Activated CD4-positive, alpha-beta T cell treated with anti-CD3 and anti-CD28 coated beads, Interleukin-2, amount 50 U/mL, for 1 hour (primary cell): Measurements from ENCODE around the gene PPP1R11.
"Not testable (repeated sequence)": the region's sequence is repeated elsewhere in the genome, so short reads cannot be mapped to it uniquely, and the experiment has no call there.

ENCODE experiments used
- DNase-seq: peaks from one replicate; pipeline ENCODE4 v3.0.0-alpha.2; 2020

Gene PPP1R11, protein sequence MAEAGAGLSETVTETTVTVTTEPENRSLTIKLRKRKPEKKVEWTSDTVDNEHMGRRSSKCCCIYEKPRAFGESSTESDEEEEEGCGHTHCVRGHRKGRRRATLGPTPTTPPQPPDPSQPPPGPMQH

DNA sequence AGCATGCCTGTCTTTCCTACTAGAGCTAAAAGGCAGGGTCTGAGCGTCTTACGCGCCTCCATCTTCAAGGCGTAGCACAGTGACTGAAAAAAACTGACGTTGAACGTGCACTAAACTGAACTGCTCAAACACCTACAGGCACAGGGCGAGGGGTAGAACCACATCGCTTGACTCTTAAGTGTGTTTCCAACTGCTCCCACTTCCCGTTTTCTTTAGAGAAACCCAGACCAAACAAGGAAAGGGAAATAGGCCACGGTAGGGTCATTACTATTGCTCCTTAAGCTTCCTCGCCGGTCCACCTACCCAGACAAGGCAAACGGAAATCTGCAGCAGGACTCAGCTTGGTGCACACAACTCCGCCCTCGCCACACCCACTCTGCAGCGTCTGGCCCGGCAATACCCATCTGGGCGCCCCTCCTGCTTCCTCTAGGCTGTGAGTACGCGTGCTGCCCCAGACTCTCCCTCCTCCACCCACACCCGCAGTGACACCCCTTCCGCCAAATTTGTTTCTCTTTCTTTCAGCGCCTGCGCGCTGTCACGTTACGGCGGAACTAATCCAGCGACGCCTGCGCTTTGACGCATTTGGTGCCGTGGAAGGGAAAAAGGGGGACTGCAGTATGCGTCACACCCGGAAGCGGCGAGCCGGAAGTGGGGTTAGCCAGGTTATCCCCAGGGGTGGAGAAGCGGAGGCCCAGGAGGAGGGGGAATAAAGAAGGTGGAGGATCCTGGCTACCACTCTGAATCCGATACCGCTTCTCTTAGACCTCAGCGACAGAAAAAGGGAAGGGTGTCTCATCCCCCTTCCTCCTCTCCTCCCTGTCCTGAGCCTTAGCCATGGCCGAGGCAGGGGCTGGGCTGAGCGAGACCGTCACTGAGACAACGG lies at the start of gene PPP1R11:
Gene PPP1R11, plus strand, starts transcription at position 622 of the 883 bp plus-strand sequence. Its CDS starts 213 bp downstream, at position 835.
- DNase-seq = peak; percentile 97

DNA sequence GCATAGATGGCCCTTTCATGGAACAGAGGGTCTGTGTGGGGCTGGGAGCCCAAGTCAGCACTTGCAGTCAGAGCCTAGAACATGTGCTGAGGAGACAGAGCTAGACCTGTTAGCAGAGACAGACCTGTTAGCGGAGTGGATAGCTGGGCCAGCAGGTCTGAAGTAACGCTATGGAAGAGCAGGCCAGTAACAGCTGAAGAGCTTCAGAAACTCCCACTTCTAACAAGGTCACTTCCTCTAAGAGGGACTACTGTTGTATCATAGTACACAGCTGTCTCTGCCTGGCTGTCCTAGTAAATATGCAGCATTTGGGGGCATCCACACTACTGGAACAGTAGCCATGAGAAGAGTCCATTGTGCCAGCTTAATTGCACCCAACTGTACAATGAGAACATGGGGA lies 47.2 kb upstream of the PPP1R11 start:
- DNase-seq = no peak

DNA sequence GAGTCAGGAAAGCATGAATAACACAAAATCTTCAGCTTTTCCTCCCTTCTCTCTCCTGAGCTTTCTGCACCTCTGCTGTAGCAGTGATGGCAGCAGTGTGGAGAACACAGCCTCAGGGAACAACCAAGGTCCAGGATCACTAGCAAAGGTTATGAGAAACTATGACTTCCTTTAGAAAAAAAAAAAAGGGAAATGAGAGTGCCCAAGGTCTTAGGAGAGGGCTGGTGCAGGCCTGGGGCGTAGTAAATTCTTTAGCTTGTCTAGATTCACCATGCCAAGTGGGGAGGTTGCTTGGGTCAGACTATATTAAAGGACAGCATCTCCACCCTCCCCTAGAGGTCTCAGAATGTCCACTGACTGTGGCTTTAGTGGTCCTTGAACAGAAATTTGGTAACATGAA lies 46.4 kb upstream of the PPP1R11 start:
- no peak for DNase-seq

DNA sequence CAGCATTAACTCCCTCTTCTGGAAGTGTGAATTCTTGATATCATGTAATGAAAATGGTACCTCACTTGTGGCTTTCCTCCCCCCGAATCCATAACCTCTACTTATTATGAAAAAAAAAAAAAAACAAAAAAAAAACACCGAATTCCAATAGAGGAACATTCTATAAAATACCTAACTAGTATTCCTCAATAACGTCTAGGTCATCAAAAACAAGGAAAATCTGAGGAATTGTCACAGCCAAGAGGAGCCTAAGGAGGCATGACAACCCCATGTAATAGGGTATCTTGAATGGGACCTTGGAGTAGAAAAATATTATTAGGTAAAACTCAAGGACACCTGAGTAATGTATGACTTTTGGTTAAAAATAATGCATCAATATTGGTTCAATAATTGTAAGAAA lies 44.8 kb upstream of the PPP1R11 start:
- no peak for DNase-seq

DNA sequence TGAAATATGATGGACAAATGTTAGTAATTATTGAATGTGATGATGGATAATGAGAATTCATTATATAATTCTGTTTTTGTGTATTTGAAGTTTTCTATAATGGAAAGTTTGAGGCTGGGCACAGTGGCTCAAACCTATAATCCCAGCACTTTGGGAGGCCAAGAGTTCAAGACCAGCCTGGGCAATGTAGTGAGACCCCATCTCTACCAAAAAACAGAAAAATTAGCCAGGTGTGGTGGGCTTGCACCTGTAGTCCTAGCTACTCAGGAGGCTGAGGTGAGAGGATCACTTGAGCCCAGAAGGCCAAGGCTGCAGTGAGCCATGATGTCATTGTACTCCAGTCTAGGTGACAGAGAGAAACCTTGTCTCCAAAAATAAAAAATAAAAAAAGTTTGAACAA lies 44.3 kb upstream of the PPP1R11 start:
- not testable (repeated sequence) for DNase-seq

DNA sequence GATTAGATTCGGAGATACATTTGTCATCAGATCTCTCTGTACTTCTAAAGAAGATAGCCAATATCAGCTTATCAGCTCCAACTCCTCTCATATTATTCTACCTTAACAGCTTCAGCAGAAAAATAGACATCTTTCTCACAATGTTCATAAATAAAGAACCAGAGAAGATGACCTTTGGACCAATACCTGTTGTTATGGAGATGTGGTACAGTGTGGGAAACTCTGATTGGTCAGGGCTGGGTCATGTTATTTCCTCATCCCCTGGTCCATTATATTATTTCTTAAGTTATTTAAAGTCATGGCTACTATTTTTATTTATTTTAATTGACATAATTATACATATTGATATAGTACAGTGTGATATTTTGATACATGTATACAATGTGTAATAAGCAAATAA lies 41.8 kb upstream of the PPP1R11 start:
- no peak for DNase-seq

DNA sequence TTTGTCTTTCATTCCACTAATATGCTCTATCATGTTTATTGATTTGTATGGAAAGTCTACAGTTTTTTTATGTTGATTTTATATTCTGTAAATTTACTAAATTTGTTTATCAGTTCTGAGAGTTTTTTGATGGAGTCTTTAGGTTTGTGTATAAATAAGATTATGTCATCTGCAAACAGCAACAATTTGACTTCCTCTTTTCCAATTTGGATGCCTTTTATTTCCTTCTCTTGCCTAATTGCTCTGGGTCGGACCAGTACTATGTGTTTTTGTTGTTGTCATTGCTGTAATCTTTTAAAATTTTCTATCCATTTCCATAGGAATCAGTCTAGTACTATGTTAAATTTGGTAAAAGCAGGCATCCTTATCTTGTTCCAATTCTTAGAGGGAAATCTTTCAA lies 37.4 kb upstream of the PPP1R11 start:
- no peak for DNase-seq

DNA sequence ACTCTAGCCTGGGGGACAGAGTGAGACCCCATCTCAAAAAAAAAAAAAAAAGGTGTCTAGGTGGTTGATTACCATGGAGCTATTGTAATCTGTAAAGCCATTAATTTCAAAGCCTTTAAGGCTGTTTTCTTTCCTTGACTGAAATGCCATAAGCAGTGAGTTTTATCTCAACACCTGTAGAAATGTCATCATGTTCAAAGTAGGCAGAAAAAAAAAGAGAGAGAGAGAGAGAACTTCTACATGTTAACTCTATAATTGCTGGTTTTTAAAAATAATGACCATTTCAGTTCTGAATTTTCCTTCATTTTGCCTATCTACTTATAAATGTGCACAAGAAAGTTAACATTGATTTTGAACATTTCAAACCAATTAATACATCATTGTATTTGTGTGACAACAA lies 35.6 kb upstream of the PPP1R11 start:
- no peak for DNase-seq

DNA sequence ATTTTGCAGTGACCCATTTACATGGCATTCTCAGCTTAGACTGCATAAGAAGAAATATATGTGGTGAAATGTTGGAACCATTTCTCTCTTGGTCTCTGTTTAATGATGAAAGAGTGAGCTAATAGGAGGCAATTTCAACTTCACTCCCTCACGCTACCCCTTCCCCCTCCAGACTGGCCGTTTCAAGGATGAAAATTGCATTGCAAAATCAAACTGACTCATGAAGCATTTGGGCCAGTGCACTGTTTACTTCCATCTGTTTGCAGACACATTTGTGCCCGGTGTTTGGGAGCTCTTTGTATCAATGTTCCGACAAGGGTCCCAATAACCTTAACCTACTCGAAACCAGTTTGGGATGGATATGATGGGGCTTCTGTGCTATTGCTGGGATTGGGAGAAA lies 33.6 kb upstream of the PPP1R11 start:
- DNase-seq = not testable (repeated sequence)

DNA sequence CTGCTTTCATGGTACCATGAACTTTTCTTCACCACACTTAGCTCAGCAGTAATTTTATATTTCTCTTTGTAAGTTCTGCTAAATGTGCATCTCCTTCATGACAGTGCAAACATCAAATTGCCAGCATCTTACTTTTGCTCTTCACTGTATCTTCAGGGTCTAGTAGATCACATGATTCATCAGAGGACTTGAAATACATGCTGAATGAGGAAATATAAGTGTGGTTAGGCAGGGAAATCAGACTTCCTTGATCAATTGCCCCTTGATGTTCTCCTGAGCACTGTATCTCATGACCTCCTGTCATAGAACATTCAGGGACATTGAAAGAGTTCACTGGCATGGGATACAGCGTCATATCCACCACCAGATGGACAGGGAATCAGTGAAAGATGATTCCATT lies 31.2 kb upstream of the PPP1R11 start:
- no peak for DNase-seq

DNA sequence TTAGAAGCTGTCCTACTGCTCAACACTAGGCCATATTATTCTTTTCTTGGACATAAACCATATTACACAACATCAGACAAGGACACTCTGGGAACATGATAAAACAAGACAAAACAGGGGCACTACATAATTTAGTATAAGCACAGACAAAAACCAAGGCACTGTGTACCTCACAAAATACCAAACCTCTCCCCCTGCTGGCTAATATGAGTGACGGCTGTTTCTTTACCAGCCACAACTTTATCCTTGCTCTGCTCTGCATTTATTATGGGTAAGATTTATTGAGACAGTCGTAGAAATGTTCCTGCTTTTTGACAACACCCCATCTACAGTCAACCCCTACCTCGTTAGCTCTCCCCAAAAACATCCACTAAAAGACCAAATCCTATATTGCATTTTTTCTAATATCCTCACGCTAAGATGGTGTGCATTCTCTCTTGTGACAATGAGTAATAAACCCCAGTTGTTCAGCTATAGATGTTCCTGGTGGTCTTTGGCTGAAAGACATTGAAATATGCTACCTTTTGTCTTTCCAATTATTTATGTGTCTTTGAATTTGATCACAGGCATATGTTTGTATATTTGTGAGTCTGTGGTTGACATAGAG lies 29.7 kb upstream of the PPP1R11 start:
- DNase-seq = no peak

DNA sequence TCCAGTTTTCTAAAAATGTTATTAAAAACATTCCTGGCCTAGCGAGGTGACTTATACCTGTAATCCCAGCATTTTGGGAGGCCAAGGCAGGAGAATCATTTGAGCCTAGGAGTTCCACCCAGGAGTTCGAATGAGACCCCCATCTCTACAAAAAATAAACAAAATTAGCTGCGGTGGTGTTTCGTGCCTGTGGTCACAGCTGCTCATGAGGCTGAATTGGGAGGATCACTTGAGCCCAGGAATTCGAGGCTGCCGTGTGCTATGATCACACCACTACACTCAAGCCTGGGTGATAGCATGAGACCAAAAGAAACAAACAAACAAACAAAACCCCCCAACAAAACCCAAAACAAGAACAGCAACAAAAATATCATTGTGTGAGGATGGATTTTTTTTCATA lies 25.8 kb upstream of the PPP1R11 start:
- DNase-seq = no peak

DNA sequence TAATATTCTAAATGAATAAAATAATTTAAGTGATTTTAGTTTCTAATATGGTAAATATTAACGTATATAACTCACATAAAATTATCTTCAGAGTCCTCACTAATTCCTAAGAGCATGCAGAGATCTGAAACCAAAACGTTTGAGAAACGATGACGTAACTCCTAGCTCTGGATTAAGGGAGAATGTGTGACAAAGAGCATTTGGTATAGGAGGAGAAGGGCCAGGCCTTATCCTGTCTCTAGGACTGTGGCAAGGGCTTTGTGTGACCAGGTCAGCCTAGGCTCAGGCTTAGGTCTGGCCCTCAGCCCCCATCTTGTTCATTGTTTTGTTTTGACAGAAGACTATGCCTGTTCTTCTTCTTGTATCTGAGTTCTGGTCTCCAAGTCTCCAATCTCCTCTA lies 25.2 kb upstream of the PPP1R11 start:
- DNase-seq = no peak

DNA sequence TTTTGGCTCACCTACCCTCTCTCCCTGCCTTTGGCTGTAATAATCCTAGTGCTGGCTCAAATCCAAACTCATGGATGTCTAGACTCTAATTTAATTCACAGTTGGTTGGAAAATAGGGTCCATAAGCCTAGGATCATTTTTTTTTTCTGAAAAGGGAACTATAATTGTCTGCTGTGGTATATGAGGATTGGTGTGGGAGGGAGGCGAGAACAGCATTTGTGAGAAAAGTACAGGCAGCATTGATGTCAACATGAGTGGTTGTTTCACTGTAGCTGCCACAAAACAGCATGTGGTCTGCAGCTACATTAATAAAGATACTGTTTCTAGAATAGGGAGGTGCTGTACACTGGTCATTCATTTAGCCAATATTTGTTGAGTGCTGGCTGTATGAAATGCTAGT lies 24.5 kb upstream of the PPP1R11 start:
- no peak for DNase-seq

DNA sequence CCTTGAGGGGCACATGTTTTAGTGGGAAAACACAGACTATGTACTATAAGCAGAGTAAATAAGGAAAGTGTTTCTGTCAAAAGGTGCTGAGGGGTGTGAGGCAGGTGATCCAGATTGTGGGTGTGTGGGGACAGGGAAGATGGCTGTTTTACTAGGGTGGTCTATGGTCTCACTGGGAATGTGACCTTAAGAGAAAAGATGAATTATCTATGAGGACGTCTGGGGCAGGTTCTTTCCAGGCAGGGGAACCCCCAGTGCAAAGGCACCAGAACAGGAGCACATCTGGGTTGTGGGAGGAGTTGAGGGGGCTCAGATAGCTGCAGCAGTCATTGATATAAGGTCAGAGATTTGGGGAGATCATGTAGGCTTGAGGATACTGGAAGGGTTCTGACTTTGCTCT lies 24.1 kb upstream of the PPP1R11 start:
- no peak for DNase-seq

DNA sequence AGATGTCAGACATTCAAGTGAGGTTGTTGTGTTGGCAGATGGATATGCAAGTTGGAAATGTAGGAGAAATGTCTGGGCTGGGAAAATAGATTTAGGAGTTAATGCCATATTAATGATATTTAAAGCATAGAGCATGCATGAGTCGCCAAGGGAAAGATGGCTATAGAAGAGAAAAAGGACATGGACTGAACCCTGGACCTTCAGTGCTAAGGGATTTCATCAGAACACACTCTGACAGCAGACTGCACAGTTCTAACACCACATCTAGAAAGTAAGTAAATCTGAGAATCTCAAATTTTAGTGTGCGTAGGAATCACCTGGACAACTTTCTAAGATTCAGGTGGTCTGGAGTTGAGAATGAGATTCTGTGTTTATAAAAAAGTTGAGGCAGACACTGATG lies 23.3 kb upstream of the PPP1R11 start:
- no peak for DNase-seq

DNA sequence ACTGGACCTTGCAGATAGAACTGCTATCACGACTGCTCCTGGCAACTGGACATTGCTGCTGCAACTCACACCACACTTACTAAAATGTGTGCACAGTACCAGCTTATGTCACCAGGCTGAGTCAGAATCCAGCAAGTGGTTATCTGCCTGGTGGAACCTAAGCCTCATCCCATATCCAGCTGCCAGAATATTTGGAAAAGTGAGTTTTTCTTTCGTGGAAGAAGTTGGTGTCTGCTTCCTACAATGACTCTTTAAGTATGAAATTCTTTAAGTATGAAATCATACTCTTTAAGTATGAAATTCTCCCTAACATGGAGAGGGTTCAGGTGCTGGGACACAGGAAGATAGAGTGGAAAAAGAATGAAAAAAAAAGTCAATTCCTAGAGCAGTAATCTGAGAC lies 22.4 kb upstream of the PPP1R11 start:
- DNase-seq = no peak

DNA sequence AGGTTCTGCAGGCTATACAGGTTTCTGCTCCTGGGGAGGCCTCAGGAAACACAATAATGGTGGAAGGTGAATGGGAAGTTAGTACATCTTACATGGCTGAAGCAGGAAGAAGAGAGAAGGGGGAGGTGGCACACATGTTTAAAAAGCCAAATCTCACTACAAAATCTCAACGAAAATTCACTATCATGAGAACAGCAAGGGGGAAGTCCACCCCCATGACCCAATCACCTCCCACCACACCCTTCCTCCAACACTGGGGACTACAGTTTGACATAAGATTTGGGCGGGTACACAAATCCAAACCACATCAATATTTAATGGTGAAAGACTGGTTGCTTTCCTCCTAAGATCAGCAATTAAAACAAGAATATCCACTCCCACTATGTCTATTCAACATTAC lies 19.8 kb upstream of the PPP1R11 start:
- DNase-seq = no peak

DNA sequence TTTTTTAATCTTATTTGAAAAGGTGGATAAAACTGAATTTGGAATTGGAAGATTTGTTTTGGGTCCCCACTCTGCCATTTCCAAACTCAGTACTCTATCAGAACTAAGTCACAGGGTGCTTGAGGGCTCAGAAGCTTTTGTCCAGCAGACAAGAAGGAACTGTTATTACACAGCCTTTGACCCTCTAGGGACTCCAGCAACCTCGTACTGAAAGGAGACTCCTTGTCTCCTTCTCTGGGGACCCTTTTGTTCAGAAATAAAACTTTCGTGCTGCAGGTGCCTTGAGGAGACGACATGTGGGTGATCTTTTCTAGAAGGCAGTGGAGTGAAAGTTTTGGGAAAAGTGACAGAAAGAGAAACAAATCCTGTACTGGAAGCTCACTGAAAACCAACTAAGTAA lies 13.3 kb upstream of the PPP1R11 start:
- no peak for DNase-seq

DNA sequence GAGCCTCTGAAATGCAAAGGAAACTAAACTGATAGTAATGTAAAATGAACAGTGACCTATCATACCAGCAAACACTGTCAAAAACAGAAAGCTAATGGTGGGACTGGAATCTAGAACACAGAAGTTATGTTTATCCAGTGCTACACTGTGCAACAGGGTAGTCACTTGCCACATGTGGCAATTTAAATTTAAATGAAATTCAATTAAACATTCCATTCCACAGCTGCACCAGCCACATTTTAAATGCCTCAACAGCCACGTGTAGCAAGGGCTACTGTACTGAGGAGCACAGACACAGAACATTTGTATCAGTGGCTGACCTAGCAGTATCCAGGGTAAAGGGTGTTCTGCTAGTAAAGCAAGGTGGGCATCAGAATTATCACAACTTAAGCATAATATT lies 11.5 kb upstream of the PPP1R11 start:
- no peak for DNase-seq

DNA sequence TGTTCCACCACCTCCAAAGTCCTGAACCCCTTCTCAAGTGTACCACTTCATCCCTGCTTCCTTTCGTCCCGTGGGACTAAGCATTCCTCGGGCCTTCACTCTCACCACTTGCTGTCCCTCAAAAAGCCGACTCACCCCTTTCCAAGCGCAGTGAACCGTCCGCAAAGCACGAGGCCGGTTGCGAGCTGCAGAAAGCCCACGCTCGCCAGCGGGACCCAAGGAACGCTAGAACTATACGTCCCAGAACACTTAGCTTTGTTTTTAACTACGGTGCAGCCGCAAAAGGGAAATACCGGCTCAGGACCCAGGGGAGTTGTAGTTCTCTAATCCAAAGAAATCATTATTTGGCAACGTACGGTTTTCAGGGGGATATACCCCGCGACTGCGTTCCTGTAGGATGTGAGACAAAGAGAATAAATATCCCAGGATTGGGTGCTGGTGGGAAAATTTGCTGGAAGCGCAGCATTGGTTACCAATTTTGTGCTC lies 6.3 kb upstream of the PPP1R11 start:
- DNase-seq = no peak

DNA sequence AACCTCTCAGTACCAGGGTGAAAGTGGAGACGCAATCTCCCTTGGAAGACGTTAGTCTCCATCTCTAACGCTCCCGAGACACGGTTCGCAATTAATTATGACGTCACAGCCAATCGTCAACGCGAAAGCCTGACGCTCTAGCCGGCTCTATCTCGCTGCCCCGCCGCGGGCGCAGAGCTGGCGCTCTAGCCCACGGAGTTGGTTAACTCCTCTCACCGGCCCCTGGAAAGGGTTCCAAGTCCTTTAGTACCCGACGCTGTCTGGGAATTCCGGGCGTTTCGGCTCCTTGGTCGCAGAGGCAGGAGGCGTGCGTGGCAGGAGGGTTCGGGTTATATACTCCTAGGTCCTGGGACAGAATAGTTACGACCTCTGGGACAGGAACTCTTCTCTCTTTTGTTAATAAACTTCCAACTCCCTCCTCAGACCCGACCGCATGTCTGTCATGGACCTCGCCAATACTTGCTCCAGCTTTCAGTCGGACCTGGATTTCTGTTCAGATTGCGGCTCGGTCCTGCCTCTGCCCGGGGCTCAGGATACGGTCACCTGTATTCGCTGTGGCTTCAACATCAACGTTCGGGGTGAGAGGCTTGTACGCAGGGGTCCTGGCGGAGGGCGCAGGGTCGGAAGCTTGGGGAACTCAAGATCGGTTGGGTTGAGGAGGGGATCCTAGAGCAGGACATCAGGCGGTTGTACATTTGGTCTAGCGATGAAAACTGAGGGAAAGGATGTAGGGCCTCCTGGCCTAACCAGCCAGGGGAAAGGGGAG lies 5.7 kb upstream of the PPP1R11 start, which contains the start of gene POLR1H:
Gene POLR1H, plus strand, starts transcription at position 174 of the 766 bp plus-strand sequence. Its CDS starts 260 bp downstream, at position 434.
- peak; percentile 81 for DNase-seq

DNA sequence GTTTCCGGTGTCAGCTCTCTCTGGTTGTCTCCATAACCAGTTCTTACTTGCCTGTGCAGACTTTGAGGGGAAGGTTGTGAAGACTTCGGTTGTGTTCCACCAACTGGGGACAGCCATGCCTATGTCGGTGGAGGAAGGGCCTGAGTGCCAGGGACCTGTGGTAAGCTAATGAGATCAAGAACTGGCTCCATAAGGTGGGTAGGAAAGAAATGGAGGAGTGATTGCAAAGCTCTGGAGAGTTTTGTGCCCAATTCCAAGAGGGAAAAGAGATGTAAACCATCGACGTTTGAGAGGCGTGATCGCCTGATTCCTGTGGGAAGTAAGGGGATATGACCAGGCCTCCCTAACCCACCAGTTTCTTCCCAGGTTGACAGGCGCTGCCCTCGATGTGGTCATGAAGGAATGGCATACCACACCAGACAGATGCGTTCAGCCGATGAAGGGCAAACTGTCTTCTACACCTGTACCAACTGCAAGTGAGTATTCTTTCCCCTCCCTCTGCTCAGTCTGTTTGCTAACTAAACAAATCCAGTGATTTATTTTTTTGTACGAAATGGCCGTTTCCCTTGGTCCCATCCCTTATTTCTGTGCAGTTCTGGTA lies 5.0 kb upstream of the PPP1R11 start:
- DNase-seq = no peak
